ENCODE measurements around the gene METTL25B. TPM values are rescaled to one million over a fixed set of nuclear protein-coding genes. Genes with fewer than 3 reads are reported as not detected.

Gene METTL25B
- total and polyA plus RNA-seq, 11 donors, result 8.9 to 24.3 (median 15.5) TPM

- Histone ChIP-seq H3K4me1 (peaks cover 0 to 19% (median 9%) of the 10 kb centered on the region in 12 donors), H3K27me3 (peaks cover 0 to 44% (median 27%) of the 10 kb centered on the region in 9 donors), H3K4me3 (no peak overlapping the region), H3K27ac (no peak overlapping the region), H3K9me3 (no peaks in the 10 kb centered on the region), H3K36me3 (no peaks in the 10 kb centered on the region)
- TF ChIP-seq CTCF (IDR thresholded peaks at IDR 0.05) (no peak), POLR2A (IDR thresholded peaks at IDR 0.05) (no peak)
- intact Hi-C loops (cut with DNase I), result loop anchor here in 4 of 10 donors (2.0 to 10.0 kb wide), 5 partner anchors 34 to 202 kb away; partner anchors contain the start of genes NTRK1 (in 1 of the 4) and PEAR1 (in 1 of the 4)
- DNase-seq (peak in 1 of 5 donors; percentile 46), ATAC-seq (no peak)
- 71 to 80% (median 77%) methylated on average over 8 of the region's 8 CpGs for WGBS, 4 donors
These were observed 37.6 kb upstream of the METTL25B start for GRCh38 chr1:156690675-156691036.

- intact Hi-C loops (cut with DNase I), result loop anchor here in 4 of 10 donors (2.0 to 10.0 kb wide), 5 partner anchors 34 to 201 kb away; partner anchors contain the start of genes NTRK1 (in 1 of the 4) and PEAR1 (in 1 of the 4)
- H3K4me1 ChIP-seq, result peaks cover 0 to 19% (median 9%) of the 10 kb centered on the region in 12 donors
- H3K36me3 ChIP-seq, result no peaks in the 10 kb centered on the region
- TF ChIP-seq CTCF (IDR thresholded peaks at IDR 0.05) (no peak), POLR2A (IDR thresholded peaks at IDR 0.05) (no peak)
- ATAC-seq (no peak), DNase-seq (peak in 1 of 5 donors; percentile 32)
- peaks cover 0 to 44% (median 25%) of the 10 kb centered on the region in 9 donors for H3K27me3 ChIP-seq
- H3K27ac ChIP-seq, result no peak overlapping the region
- no peak overlapping the region for H3K4me3 ChIP-seq
- H3K9me3 ChIP-seq, result no peaks in the 10 kb centered on the region
- 82 to 85% (median 83%) methylated on average over 6 to 10 of the region's 10 CpGs for WGBS, 4 donors
These were observed 37.1 kb upstream of the METTL25B start for GRCh38 chr1:156691191-156691590.

GRCh38 chr1:156691665-156692440 is 36.4 kb upstream of the METTL25B start:
- Histone ChIP-seq H3K9me3 (no peaks in the 10 kb centered on the region), H3K36me3 (no peaks in the 10 kb centered on the region), H3K27ac (no peak overlapping the region), H3K4me1 (peaks cover 0 to 19% (median 9%) of the 10 kb centered on the region in 12 donors), H3K27me3 (peaks cover 0 to 44% (median 22%) of the 10 kb centered on the region in 9 donors), H3K4me3 (no peak overlapping the region)
- intact Hi-C loops (cut with DNase I), result loop anchor here in 4 of 10 donors (2.0 to 10.0 kb wide), 5 partner anchors 33 to 200 kb away; partner anchors contain the start of genes NTRK1 (in 1 of the 4) and PEAR1 (in 1 of the 4)
- 49 to 63% (median 52%) methylated on average over 19 to 20 of the region's 20 CpGs for WGBS, 4 donors
- no peak for TF ChIP-seq POLR2A (IDR thresholded peaks at IDR 0.05)
- TF ChIP-seq CTCF (IDR thresholded peaks at IDR 0.05), result no peak
- ATAC-seq, result no peak
- peak in 1 of 5 donors; percentile 61 for DNase-seq

- Histone ChIP-seq H3K4me1 (peaks cover 0 to 19% (median 9%) of the 10 kb centered on the region in 12 donors), H3K9me3 (no peaks in the 10 kb centered on the region), H3K36me3 (no peaks in the 10 kb centered on the region), H3K4me3 (no peak overlapping the region), H3K27me3 (peaks cover 0 to 44% (median 22%) of the 10 kb centered on the region in 9 donors), H3K27ac (no peak overlapping the region)
- intact Hi-C loops (cut with DNase I), result loop anchor here in 4 of 10 donors (5.0 to 10.0 kb wide), 4 partner anchors 172 to 200 kb away; partner anchors contain the start of genes NTRK1 (in 1 of the 4) and PEAR1 (in 1 of the 4)
- 25 to 34% (median 26%) methylated on average over 13 of the region's 13 CpGs for WGBS, 4 donors
- peak in 1 of 5 donors; percentile 47 for DNase-seq
- ATAC-seq, result no peak
- no peak for TF ChIP-seq POLR2A (IDR thresholded peaks at IDR 0.05)
- no peak for TF ChIP-seq CTCF (IDR thresholded peaks at IDR 0.05)
These were observed 35.8 kb upstream of the METTL25B start for GRCh38 chr1:156692441-156692924.
